Hepatocyte (in vitro differentiated cells): Measurements from ENCODE around the gene PIAS1.

Experiments used
- CTCF ChIP-seq: fragments of 200-600 bp; sonication (generic); IDR thresholded peaks from 2 replicates; pipeline ENCODE4 v1.5.1; 2016; ENCODE audit warnings: antibody characterized with exemption, mild to moderate bottlenecking; ENCODE audit not compliant: poor library complexity
- EZH2 ChIP-seq: fragments of 200-600 bp; sonication (generic); IDR thresholded peaks from 2 replicates; pipeline ENCODE4 v1.6.1; 2016; ENCODE audit warnings: antibody characterized with exemption, mild to moderate bottlenecking, borderline replicate concordance

- TF ChIP-seq CTCF (no peak), EZH2 (no peak)
Observed at GRCh38 chr15:68106656-68107055, 52.5 kb downstream of the PIAS1 start.
